Stimulated activated CD4-positive, alpha-beta T cell treated with anti-CD3 and anti-CD28 coated beads, Interleukin-1b, Interleukin-23, amount 100 ng/mL, for 48 hours (primary cell): ENCODE results near the gene USP4.
A peak's percentile ranks its signal among the peaks of the same experiment; 100 is the strongest.

ENCODE experiments used
- DNase-seq: peaks from one replicate; pipeline ENCODE4 v3.0.0-alpha.2; 2020

Gene USP4

DNA sequence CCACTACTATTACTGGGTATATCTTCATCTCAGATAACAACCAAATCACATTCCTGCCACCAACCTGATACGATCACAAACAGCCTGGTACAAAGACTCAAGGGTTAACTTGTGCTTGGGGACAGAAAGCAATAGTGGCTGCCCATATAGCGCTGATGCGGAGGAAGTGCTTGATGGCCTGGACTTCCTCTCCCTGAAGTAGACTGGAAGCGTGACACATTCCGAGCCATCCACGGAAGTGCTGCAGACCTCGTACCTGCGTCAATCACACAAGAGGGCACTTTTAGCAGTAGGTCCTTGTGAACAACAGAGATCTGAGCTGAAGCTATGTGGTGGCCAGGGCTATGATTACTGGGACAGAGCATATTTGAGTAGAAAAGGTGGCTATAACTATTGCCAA lies 45.5 kb downstream of the USP4 start:
- no peak for DNase-seq

DNA sequence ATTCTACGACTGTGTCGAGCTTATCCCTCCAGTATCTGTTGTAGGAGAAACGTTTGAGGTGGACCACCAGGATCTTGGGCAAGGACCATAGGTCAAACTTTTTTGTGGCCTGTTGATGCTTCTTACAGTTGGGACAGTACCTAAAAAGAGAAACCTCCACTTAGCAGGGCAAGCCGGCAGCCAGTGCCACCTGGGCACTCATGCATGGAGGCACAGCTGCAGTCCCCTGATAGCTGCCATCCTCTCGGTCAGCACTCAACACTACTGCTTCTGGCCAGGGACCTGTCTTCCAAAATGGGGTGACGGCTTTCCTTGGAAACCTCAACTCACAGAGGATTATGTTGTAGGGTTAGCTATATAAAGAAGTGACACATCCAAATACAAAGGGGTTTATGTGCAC lies 55.9 kb downstream of the USP4 start:
- no peak for DNase-seq

DNA sequence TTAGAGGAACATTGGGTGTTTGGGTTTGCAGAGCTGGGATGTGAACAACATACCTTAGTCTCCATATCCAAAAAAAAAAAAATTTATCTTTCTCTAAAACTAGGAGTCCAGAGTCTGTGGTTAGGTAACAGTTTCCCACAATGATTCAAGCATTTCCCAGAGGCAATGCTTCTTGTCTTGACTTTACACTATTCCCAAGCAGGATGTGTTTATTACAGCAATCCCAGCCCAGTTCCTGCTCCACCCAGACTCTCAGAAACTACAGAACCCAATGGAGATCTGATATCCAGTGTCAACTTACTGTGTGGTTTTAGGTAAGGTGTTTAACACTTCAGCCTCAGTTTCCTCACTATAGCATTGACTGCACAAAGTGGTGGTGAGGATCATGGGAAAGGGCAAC lies 60.5 kb downstream of the USP4 start:
- DNase-seq, result no peak

DNA sequence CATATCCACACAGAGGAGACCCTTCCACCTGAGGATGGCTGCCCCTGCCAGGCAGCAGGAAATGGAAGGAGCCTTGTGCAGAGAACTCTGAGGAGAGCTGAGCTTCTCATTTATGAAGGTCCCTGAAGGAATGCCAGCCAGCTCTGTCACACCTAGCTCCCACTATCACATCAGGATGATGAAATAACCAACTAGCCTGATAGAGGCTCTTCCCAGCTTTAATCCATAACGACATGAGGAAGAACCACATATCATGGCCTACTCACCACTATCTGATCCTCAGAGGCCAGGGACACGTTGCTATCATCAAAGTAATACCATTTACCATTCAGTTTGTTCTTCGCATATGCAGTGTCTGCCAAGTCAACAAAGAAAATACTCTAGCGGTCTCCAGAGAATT lies 61.3 kb downstream of the USP4 start:
- no peak for DNase-seq

DNA sequence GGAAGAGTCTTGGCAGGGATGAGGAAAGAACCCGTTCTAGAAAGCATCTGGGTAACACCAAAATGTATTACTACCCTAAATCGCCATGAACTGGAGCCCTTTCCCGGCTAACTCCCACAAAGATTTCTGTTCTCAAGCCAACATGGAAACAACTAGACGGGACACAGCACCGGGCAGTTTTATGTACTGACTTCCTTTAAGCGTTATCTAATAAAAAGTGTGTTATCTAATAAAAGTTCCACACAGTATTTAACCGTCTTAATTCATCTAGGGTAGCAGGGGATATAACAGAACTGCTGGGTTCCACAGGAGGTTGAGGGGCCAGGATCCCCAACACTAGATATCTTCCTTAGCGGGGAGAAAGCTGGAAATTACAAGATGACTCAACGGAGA lies 62.5 kb downstream of the USP4 start:
- DNase-seq, result no peak

DNA sequence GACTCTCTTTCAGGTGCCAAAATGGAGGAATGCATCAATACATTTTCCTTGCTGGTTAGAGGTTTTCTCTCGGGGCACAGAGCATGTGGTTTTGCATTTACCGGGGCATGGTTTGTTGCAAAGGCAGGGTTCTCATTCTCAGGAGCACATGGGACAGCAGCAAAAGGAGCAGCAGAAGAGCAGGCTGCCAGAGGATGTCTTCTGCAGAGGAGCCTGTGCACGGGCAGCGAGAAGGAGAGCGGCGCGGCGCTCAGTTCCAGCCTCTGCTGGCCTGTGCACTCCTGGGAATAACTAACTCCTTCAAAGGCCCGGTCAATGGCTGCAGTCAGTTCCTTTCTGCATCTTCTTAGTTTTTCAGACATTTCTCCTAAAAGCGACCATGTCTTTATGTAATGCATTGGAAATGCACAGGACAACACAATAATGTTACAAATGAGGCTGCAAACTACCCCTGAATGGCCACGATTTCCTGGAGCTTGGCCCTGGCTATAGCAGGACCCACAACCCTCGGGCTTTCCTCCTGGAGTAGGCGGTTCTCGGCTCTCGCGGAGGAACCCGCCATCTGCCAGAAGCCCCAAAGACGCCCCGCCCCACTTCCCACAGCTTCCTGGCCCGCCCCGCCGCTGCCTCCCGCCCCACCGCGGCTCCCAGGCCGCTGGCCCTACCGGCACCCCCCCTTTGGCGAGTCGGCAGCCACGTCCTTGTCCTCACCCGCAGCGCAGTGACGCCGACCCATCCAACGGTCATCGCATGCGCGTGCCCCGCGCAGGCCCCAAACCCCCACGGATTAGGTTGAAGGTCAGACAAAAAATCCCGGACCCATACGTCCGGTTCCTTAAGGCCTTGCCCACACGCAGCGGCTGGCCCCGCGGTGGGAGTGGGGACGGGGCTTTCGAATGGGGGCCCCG lies 63.1 kb downstream of the USP4 start, which contains the start of gene C3orf62:
TSS of gene C3orf62 (minus strand) at position 758 of the 908 bp plus-strand sequence. CDS start at position 398, 360 bp downstream.
- peak; percentile 78 for DNase-seq

DNA sequence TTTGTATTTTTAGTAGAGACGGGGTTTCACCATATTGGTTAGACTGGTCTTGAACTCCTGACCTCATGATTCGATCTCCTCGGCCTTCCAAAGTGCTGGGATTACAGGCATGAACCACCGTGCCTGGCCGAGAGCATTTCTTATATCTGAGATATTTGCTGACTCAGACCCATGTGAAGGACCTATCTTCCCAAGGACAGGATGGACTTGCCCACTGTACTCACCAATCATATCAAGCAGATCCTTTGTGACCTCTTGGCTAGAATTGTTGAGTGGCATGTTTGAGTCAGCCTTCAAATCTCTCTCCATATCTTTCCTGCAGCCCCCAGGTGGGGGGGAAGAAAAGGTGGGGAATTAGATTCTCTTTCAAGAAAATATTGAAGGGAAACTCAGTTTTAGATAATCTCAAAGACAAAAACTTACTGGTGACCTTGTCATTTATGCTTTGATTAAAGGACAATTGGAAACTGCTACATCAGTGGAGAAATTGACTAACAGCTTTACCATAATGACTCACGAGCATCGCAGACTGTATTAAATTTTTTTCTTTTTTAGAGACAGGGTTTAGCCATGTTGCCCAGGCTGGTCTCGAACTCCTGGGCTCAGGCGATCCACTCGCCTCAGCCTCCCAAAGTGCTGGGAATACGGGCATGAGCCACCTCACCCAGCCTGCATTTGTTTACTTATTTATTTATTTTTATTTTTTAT lies 65.9 kb downstream of the USP4 start:
- no peak for DNase-seq

DNA sequence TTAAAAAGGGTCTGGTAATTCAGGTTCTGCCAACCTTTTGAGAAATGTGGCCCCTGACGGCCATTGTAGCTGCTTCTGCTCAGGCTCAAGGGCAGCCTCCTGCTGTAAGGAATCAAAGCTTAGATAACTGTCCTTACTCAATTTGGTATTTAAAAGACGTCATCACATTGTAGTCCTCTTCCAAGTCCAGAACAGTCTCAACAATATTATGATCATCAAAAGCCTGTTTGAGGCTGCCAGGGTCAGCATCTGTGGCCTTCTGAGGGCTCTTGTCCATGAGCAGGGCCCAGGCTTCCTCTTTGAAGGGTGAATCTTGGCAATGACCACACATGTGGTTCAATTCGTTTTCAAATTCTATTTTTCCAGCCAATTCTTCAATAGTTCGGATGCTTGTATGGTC lies 68.8 kb downstream of the USP4 start:
- DNase-seq, result no peak

DNA sequence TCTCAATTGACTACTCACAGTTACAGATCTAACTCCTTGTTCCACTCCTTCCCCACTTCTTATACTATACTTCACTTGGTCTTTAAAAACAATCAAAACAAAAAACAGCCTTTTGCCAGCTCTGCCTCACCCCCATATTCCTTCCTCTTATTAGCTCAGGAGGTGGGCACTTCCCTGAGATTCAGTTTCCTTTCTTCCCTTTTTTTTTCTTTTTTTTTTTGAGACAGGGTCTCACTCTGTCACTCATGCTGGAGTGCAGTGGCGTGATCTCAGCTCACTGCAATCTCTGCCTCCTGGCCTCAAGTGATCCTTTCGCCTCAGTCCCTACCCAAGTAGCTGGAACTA lies 69.7 kb downstream of the USP4 start:
- no peak for DNase-seq

DNA sequence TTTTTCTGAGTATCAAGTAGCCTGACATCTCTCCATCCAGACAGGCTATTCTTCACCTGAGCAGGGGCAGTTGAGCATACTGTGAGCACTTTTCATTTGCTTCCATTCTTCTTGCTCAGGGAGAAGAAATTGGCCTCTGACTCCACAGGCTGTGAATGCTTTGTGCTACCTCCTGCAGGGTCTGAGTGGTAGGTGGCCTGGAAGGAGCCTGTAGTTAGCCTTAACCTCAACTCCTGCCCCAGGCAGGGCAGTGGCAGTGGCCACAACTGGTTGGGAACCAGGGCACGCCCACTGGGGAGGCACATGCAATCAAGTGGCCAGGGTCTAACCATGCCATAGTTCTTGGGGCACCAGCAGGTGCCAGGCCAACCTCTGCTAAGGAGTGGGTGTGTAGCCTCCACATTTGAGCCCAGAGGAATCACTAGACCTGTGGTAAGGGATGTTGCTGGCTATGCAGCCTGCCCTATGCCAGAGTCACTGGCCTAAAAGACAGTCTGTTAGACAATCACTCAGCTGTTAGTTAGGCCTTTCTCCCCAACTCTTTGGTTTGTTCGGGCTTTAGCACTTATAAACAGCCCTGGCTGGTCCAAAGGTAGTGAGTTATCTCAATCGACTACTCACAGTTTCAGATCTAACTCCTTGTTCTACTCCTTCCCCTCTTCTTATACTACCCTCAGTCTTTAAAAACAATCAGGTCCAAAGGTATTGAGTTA lies 70.3 kb downstream of the USP4 start:
- DNase-seq, result no peak

DNA sequence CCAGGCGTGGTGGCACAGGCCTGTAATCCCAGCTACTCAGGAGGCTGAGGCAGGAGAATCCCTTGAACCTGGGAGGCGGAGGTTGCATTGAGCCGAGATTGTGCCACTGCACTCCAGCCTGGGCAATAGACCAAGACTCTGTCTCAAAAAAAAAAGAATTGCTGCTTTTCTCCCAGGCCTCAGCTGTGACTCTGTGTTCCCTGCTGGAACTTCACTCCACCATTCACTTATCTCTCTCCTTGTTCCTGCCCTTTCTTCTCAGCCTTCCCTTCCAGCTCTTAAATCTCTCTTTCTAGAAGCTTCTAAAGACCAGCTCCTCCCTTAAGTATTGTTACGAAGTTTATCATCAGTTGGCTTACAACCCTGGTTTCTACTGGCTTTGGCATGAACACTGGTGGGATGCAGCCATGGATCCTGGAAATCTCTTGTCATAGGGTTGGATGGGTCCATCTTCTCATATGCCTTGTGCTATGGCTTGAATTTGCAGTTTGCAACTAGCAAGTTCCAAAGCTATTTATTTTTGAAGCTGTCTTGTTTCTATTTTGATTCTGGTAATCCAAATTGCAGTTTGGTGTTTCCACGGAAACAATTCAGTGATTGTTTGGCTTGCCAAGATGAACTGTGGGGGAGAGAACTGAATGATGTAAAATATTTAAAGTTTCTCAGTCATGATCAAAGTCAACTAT lies 73.3 kb downstream of the USP4 start:
- DNase-seq, result no peak

DNA sequence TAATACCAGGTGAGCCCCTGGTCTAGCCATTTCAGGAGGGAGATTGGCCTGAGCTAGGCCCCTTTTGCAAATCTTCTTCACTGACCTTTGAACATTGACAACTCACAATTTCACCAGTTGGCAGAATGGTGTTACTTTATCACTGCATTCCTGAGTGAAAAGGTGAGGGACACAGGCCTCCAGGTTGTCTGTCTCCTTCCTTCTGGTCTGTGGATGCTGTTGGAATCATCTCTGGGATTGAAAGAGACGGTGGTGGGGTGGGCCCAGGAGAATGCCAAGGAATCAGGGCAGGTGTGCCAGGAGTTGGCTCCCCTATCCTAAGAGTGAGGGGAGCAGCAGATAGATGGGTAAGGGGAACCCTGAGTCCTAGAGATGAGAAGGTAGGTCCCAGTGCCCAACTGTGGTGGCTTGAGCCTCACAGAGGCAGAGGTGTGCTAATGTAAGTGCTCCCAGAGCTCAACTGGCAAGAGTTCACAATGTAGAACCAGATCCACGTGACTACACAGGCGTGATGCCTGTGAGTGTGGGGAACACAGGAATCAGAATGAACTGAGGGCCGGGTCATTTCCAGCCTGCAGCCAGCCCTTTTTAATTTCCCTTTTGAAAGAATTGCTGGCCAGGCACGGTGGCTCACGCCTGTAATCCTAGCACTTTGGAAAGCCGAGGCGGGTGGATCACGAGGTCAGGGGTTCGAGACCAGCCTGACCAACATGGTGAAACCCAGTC lies 74.0 kb downstream of the USP4 start:
- no peak for DNase-seq

DNA sequence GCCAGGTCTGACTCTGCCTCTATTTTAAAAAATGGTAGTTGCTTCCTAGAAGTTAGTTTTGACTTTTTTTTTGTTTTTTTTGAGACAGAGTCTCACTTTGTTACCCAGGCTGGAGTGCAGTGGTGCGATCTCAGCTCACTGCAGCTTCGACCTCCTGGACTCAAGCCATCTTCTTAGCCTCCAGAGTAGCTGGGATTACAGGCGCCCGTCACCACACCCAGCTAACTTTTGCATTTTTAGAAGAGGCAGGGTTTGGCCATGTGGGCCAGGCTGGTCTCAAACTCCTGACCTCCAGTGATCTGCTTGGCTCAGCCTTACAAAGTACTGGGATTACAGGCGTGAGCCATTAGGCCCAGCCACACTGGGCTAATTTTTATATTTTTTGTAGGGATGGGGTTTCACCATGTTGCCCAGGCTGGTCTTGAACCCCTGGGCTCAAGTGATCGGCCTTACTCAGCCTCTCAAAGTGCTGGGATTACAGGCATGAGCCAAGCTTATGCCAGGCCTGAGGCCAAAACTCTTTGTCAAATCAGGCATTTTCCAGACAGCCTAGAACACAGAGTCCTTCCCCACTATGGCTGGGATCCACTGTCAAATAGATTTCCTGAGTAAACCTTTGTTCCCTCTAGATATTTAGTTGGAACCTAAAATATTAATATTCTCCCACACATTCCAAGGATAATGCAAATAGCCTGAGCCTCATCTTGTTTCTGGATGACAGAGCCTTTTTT lies 76.5 kb downstream of the USP4 start:
- no peak for DNase-seq

DNA sequence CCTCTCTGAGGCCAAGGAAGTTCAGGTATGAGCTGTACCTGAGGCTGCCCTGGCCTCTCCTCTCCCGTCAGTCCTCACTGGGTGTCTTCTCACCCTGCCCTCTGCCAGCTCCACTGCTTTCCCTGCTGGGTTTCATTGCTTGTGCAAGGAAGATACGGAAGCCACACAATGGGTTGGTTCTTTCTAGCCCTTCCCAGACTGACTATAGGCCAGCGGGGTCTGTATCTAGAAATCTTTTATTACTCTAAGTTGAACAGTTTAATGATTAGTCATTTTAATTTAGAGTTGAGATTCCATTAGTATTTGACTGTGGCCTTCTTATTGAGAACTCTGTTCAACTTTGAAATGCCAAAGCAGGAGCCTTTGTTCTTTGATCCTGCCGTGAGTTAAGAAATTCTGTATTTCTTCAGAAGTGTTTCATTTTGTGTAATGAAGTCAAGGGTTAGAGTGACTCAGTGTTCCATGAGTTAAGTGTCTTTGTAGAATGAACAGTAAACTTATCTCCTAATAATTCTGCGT lies 79.0 kb downstream of the USP4 start:
- no peak for DNase-seq

DNA sequence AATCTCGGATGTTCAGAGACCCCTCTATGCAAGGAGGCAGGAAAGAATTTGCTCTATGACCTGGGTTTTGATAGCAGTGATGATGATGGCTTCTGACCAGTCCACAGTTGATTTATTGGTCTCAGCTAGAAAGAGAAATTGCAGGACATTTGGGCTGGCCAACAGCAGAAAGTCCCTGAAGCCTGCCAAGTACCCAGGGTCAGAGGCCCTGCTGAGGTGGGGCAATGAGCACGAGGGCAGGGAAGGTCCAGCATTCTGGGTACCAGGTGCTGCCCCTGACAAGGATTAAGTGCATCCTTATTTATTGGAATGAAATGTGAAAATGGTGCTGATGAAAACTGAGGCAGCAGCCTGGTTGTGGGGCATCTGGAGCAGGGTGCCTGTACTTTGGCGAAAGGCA lies 82.7 kb downstream of the USP4 start:
- DNase-seq, result no peak

DNA sequence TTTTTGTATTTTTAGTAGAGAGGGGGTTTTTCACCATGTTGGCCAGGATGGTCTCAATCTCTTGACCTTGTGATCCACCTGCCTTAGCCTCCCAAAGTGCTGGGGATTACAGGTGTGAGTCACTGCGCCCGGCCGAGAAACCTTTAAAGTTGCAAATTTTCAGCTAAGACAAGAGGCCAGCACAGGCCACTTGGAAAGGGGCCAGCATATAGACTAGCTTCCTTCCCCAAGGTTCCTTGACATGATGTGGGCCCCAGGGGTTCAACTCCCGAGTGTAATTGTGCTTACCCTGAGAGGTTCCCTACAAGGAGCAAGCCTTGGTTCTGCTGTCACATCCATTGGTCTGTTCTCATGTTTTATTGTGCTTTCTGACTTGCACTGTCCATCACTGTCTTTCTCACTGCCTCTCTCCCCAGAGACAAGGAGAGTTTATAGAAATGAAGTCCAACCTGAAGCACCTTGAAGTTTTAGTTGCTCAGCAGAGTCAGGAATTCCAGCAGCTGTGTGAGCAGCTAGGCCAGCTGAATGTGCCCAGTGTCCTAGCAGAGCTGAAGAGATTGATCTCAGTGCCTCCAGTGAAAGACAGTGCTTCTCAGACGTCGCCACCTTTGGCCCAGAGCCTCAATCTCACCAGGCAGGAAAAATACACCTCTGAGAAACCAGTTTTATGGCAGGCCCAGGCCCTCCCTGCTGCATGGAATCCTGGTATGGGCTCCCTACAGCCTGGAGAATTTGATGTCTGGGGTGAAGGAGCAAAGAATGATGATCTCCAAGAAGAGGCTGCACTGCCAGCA lies 83.9 kb downstream of the USP4 start:
- DNase-seq, result no peak

DNA sequence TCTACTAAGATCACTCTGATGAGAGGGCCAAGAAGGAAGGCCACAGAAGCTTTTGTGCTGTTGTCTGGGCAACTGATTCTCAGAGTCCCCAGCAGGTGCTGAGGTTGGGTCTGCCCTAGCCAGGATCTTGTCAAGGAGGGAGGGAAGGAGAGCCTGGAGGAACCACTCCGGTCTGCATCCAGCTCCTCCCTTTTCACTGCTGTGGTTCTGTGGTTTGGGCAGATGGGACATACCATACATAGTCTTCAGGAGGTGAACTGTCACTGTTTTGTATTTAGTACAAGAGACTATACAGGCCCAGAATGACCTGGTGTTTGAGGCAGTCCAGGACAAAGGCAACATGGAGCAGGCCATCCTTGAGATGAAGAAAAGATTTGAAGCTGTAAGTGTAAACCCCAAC lies 84.7 kb downstream of the USP4 start:
- DNase-seq, result no peak

DNA sequence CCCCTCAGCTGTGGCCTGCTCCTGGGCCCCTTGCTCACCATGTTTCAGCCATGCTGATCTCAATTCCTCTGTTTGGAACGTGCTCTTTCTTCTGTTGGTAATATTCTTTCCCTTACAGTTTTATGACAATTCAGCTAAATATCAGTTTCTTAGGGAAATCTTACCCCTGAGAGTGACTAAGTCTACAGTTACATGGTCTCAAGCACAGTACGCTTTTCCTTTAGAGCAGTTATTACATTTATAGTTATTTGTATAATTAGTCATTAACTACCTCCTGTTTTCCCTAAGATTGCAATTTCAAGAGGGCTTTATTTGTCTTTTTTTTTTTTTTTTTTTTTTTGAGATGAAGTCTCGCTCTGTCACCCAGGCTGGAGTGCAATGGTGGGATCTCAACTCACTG lies 86.3 kb downstream of the USP4 start:
- DNase-seq, result no peak

DNA sequence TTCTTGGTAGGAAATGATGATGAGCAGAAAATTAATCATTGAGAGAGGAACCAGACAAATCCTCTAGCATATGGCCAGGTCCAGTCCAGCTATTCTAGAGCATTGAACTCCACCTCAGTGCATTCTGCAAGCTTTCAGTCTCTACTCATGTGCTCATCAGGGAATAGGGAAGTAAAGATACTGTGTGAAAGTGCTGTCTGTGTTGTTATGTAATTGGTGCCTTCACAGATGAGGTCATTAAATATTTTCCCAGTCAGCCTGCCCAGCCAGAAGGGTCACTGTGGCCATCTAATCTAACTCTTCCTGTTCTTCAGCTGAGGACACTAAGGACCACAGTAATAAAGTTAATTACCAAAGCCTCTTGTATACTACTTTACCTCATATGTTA lies 91.0 kb downstream of the USP4 start:
- DNase-seq, result no peak

DNA sequence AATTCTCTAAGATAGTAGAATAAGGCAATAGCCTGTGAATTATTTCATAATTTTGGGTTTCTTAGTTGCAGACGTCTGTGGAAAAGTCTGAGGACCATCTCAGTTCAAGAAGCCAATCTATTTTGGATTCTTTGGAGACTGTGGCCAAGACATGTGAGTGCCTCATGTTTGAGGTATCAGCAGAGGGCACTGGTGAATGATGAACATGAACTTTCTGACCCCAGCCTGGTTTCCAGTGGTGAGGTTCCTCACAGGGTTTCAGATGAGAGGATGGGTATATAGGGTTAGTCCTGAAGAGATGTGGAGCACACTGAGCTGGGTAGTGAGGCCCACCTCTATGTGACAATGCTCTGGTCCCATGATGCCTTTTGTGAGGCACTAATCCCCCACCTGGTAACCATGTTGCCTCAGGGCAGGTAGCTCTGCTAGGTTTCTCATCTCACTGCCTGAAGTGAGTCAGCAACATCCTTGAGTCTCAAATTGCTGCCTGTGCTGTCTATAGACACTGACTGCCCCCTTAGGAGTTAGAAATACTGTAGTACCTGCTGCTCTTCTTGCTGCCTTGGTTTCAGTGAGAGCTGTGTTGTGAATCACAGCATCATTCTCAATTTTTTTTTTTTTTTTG lies 95.2 kb downstream of the USP4 start:
- DNase-seq, result no peak
